OCI-LY1 (cell line): ENCODE measurements around the gene IDUA.

ENCODE experiments used
- EZH2 ChIP-seq: fragments of 200-600 bp; sonication (generic), shearing (Covaris generic); IDR thresholded peaks from 2 replicates; pipeline ENCODE4 v1.8.0; 2017; ENCODE audit warnings: borderline replicate concordance, mixed run types, mild to moderate bottlenecking, antibody characterized with exemption, low read length, moderate library complexity, mixed read lengths
- TF ChIP-seq, protein P1 (sequence below): fragments of 200-600 bp; sonication (generic), shearing (Covaris generic); IDR thresholded peaks from 2 replicates; pipeline ENCODE4 v1.5.1; 2017; ENCODE audit warnings: mild to moderate bottlenecking, antibody characterized with exemption, low read length, moderate library complexity, mixed read lengths

DNA sequence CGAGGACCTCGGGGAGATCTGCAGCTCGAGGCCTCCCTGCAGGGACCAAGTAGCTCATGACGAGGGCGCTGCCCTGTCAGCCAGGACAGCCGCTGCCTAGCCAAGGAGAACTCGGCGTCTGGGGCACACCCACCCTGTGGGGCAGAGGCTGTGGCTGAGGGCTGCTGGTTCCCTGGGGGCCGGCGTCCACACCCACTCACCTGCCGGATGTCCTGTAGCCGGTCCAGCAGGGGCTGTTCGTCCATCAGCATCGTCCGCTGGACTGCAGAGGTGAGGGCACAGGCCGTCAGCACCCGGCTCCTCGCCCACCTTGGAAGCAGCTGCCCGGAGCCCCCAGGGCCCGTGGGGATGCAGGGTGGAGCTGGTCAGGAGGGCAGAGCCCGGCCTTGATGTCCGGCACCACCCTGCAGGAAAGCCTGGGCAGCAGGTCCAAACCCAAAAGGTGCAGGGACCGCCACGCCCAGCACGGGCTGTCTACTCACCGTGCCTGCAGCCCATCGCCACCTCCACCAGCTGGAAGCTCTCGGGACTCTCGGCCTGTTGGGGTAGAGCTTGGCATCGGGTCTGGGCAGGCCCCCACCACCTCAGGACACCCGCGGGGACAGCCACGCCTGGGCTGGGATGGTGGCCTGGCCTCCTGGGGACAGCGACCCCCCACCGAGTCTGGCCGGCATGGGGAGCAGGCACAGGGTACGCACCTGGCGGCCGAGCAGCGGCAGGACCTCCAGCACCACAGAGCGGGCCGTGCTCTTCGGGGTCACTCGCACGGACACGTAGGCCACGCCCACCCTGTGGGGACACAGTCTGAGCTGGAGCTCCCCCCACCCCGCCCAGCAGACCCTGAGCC is 20.4 kb upstream of the IDUA start:
- TF ChIP-seq EZH2, result no peak
- TF ChIP-seq, protein P1, sequence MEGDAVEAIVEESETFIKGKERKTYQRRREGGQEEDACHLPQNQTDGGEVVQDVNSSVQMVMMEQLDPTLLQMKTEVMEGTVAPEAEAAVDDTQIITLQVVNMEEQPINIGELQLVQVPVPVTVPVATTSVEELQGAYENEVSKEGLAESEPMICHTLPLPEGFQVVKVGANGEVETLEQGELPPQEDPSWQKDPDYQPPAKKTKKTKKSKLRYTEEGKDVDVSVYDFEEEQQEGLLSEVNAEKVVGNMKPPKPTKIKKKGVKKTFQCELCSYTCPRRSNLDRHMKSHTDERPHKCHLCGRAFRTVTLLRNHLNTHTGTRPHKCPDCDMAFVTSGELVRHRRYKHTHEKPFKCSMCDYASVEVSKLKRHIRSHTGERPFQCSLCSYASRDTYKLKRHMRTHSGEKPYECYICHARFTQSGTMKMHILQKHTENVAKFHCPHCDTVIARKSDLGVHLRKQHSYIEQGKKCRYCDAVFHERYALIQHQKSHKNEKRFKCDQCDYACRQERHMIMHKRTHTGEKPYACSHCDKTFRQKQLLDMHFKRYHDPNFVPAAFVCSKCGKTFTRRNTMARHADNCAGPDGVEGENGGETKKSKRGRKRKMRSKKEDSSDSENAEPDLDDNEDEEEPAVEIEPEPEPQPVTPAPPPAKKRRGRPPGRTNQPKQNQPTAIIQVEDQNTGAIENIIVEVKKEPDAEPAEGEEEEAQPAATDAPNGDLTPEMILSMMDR, result no peak
